ENCODE data around the gene CES3.
"Not testable (repeated sequence)": the region's sequence is repeated elsewhere in the genome, so short reads cannot be mapped to it uniquely, and the experiment has no call there.

The CES3 gene

GRCh38 chr16:66927918-66928649 is 33.0 kb upstream of the CES3 start:
- DNase-seq = no peak

- DNase-seq = peak; percentile 62
These were observed 32.2 kb upstream of the CES3 start for GRCh38 chr16:66928702-66929388.

DNA sequence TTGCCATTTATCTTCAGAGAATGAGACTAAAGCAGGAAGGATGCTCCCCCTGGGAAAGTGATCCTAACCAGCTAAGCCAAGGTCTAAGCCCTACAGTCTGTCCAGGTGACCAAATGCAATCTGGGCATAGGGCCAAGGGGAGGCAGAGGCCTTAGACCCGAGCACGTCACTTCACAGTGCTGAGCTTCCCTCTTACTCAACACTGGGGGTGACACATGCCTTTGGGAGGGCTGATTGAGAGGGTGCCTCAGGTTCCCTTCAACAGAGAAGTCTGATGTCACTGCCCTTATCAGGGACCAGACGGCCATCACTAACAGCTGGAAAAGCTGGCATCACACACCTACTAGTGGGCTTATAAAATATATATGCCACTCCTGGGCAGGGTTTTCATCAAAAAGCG is 30.9 kb upstream of the CES3 start:
- no peak for DNase-seq

- no peak for DNase-seq
These were observed 29.4 kb upstream of the CES3 start for GRCh38 chr16:66931665-66932064.

DNA sequence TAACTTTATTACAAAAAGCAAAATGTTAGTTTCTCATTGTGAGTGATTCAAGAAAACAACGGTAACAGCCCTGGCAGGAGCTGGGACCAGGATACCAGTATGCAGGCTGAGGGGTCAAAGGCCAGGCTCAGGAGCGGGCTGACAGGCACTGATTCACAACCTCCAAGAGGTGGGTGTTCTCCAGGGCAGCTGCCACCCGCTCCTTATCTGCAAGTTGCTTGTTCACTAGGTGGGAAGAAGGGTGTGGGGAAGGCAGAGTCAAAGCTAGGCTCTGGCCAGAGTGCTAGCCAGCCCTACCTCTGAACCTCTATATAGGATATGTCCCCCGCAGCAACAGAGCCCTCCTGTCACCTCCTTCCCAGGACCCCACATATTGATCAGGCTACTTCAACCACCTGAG is 29.0 kb upstream of the CES3 start:
- DNase-seq = no peak

DNA sequence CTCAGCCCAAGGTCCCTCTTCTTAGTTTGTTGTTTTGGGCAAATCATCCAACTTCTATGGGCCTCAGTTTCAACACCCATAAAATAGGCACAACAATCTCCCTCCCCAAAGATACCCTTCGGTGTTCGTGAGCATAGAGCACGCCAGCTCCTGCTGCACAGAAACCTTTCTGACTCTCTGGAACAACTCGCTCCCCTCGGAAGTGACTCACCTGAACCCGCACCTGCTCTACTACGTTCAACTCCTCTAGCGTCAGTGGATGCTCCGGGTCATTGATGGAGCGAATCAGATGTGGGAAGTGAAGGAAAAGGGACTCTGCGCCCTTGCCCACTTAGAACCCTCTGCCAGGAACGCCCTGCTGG is 27.3 kb upstream of the CES3 start:
- peak; percentile 43 for DNase-seq

DNA sequence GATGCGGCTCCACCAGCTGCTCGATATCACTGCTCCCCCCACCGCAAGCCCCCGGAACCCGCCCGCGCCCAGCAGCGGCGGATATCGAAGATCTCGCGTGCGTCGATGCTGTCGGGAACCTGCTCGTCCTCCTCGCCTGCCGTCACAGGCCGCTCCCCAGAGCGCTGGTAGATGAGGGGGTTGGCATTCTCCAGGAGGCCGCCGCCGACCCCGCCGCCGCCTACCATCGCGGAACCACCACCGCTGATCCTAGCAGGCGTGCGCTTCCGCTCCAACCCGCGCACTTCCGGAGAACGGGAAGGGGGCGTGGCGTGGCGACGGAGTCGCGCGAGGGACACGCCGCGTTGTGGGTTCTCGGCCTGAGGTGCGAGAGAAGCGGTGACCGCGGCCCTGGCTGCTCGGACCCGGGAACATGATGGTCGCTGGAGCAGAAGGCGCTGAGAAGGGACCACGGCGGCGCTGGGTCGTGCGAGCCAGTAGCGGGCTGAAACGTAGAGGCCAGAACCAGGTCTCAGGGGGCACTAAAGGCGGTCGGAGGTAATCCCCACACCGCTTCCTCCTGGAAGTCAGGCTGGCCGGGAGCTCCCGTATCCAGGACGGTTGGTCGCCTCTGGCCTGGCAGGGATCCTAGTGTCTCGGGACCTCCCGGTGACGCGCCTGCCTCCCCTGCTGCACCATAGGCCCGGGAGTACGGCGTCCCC is 26.8 kb upstream of the CES3 start, which contains the start of gene CIAO2B:
Gene CIAO2B, minus strand, starts transcription at position 265 of the 701 bp plus-strand sequence. Its CDS starts 38 bp downstream, at position 227.
- DNase-seq = peak; percentile 93

DNA sequence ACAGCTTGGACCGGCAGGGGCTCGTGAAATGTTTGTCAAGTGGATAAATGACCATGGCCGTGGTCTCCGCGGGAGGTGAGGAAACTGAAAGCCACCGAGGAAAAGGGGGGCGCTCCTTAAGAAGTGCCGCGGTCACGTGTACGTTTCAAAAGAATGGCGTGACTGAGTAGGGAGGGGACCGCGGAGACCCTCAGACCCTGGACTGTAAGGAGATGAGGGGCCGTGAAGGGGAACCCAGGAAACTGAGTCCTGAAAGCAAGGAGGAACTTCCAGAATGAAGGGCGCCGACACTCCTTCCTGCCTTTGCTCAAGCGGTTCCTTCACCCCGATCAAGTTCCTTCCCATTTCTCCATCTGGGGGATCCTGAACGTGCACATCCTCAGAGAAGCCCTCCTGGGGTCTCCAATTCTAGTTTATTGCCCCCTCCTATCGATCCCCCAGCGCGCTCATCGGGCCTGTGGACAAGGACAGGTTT is 26.2 kb upstream of the CES3 start:
- not testable (repeated sequence) for DNase-seq

- no peak for DNase-seq
These were observed 25.6 kb upstream of the CES3 start, which contains the start of gene CES2 for GRCh38 chr16:66935314-66936011. Gene CES2 (plus strand): TSS chr16:66935516. CDS start chr16:66935636, 120 bp downstream.

GRCh38 chr16:66936462-66936861 is 24.6 kb upstream of the CES3 start:
- DNase-seq = no peak

DNA sequence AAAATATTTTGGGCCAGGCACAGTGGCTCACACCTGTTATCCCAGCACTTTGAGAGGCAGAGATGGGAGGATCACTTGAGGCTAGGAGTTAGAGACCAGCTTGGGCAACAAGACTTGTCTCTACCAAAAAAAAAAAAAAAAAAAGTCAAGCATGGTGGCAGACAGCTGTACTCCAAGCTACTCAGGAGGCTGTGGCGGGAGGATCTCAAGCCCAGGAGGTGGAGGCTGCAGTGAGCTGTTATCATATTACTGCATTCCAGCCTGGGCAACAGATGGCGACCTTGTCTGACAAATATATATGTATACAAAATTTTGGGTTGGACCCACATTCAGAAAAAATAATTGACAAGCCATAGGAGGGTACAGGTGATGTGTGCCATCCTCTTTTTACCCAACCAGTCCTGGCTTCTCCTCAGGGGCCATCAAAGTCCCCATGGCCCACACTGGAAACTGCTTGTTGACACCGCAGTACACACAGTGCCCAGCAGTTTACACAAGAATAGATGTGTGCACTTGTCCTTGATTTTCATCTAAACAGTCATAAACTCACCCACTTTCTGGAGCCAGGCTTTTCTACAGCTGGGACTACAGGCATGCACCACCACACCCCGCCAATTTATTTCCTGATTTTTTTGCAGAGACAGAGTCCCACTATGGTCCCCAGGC is 24.0 kb upstream of the CES3 start:
- DNase-seq = no peak

DNA sequence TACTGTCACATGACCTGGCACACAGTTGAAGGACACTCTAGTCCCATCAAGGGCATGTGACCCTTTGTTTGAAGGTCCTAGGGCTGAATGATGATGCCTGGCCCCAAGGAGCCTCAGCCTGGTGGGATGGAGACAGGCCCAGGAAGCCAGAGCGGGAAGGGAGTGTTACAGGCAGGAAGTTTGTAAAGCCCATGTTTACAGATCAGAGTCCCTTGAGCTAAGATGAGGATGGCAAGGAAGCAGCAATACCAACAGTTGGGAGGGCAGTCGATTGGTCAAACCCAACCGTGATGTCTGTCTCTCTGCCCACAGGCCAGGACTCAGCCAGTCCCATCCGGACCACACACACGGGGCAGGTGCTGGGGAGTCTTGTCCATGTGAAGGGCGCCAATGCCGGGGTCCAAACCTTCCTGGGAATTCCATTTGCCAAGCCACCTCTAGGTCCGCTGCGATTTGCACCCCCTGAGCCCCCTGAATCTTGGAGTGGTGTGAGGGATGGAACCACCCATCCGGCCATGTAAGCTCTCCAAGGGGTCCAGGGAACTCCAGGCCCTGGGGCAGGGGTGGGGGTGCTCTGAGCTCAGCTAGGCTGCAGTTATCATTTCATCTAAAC is 23.2 kb upstream of the CES3 start:
- no peak for DNase-seq

GRCh38 chr16:66939366-66939765 is 21.7 kb upstream of the CES3 start:
- no peak for DNase-seq

- no peak for DNase-seq
These were observed 20.8 kb upstream of the CES3 start for GRCh38 chr16:66940236-66940635.

- no peak for DNase-seq
These were observed 18.1 kb upstream of the CES3 start for GRCh38 chr16:66942981-66943380.

- no peak for DNase-seq
These were observed 17.5 kb upstream of the CES3 start for GRCh38 chr16:66943426-66944053.

GRCh38 chr16:66944054-66944441 is 17.0 kb upstream of the CES3 start:
- no peak for DNase-seq

DNA sequence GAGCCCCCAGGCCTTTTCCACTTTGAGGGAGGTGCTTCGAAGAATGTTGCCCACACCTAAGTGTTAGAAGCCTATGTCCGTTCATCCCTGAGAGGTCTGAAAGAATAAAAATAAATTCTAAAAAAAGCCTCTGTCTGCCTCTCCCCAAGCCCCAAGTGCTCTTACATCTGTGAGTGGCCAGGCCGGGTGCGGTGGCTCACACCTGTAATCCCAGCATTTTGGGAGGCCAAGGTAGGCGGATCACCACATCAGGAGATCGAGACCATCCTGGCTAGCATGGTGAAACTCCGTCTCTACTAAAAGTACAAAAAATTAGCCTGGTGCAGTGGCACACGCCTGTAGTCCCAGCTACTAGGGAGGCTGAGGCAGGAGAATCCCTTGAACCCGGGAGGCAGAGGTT is 16.1 kb upstream of the CES3 start:
- DNase-seq = not testable (repeated sequence)

- DNase-seq = no peak
These were observed 15.1 kb upstream of the CES3 start for GRCh38 chr16:66945939-66946338.

GRCh38 chr16:66946541-66946940 is 14.5 kb upstream of the CES3 start:
- DNase-seq = no peak

- no peak for DNase-seq
These were observed 14.1 kb upstream of the CES3 start for GRCh38 chr16:66946974-66947301.
